GM18861 (cell line): ENCODE data around the gene GINS1.
"Not testable (repeated sequence)": the region's sequence is repeated elsewhere in the genome, so short reads cannot be mapped to it uniquely, and the experiment has no call there.

Experiments used
- ATAC-seq: cut with Tn5 transposase; IDR thresholded peaks from one replicate; pipeline ENCODE4 v1.9.1; 2021; ENCODE audit not compliant: unreplicated experiment

Gene GINS1

GRCh38 chr20:25389858-25390537, 17.5 kb upstream of the GINS1 start:
- peak; percentile 12 for ATAC-seq

GRCh38 chr20:25390538-25391528, 16.6 kb upstream of the GINS1 start, which contains the start of gene ABHD12:
ABHD12 (minus strand) TSS chr20:25390835; CDS start chr20:25390703, 132 bp downstream.
- peak; percentile 87 for ATAC-seq

GRCh38 chr20:25394276-25394675, 13.2 kb upstream of the GINS1 start:
- ATAC-seq, result no peak

- no peak for ATAC-seq
Observed at GRCh38 chr20:25394996-25395395, 12.5 kb upstream of the GINS1 start.

GRCh38 chr20:25397096-25397495, 10.4 kb upstream of the GINS1 start:
- ATAC-seq, result no peak

GRCh38 chr20:25397821-25398220, 9.7 kb upstream of the GINS1 start:
- ATAC-seq, result no peak

GRCh38 chr20:25398376-25399036, 9.0 kb upstream of the GINS1 start:
- ATAC-seq, result no peak

DNA sequence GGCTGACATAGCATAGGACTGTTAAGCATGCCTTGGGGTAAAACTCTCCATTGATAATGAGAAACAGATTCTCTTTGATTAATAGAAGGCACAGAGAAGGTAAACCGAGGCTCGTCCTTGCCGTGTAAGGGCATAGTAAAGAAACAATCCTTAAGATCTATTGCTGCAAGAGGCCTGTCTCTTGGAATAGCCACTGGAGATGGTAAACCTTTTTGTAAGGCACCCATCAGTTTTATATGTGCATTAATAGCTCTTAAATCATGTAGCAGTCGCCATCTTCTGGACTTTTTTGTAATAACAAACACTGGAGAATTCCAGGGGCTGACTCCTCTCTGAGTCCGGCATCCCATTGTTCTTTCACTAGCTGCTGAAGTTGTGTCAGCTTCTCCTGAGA, 8.4 kb upstream of the GINS1 start:
- ATAC-seq, result no peak

GRCh38 chr20:25400291-25400732, 7.2 kb upstream of the GINS1 start:
- ATAC-seq, result not testable (repeated sequence)

- ATAC-seq, result no peak
Observed at GRCh38 chr20:25402583-25402982, 4.9 kb upstream of the GINS1 start.

GRCh38 chr20:25408170-25408547, 686 bp downstream of the GINS1 start:
- no peak for ATAC-seq

DNA sequence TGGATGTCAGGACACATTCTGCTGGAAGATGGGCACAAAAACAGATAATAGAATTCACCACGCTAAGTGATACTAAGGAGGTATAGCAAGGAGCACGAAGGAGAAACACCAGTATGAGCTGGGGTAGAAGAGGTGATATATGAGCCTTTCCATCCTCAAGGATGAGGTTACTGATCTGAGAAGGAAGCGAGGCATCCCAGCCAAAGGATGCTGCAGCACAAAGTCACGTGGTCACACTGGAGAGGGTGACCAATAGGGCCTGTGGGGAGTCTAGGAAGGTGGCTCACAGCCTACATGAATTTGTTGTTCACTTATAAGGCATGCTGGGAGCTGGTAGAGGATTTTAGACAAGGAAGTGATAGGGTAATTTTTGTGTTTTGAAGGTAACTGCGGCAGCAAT, 1.4 kb downstream of the GINS1 start:
- no peak for ATAC-seq

- ATAC-seq, result peak; percentile 51
Observed at GRCh38 chr20:25418776-25419175, 11.3 kb downstream of the GINS1 start.

- ATAC-seq, result no peak
Observed at GRCh38 chr20:25421102-25421501, 13.6 kb downstream of the GINS1 start.

GRCh38 chr20:25422032-25422431, 14.6 kb downstream of the GINS1 start:
- ATAC-seq, result no peak

DNA sequence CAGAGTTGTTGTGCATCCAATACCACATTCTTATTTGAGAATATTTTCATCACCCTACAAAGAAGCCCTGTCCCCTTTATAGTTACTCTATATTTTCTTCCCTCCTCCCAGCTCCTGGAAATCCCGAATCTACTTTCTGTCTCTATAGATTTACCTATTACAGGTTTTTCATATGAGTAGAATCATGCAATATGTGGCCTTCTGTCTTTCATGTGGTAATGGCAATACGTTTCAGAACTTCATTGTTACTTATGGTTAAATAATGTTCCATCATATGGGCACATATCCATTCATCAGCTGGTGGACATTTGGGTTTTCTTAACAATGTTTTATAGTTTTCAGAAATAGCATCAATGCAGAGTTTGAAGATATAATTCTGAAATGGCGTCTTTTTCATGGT, 17.1 kb downstream of the GINS1 start:
- no peak for ATAC-seq

GRCh38 chr20:25437153-25437581, 29.7 kb downstream of the GINS1 start:
- no peak for ATAC-seq

DNA sequence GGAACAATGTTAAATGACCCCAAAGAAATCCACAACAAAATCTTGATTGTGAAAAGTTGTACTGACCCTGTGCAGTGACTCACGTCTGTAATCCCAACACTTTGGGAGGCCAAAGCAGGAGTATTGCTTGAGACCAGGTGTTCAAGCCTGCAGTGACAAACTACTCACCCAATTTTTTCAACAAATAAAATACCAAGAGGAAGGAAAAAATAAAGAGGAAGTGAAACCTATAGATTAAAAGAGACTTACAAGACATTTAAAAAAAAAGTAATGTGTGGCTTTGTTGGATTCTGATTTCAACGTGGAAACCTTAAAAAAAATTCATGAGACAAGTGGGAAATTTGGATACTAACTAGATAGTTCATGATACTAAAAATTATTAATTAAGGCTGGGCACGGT, 31.9 kb downstream of the GINS1 start:
- ATAC-seq, result no peak

- ATAC-seq, result no peak
Observed at GRCh38 chr20:25444556-25444955, 37.1 kb downstream of the GINS1 start.

GRCh38 chr20:25447671-25448070, 40.2 kb downstream of the GINS1 start:
- ATAC-seq, result no peak

- ATAC-seq, result no peak
Observed at GRCh38 chr20:25452333-25452732, 44.9 kb downstream of the GINS1 start.
